HepG2 (cell line): ENCODE results near the gene DAPP1. TPM values are rescaled to one million over a fixed set of nuclear protein-coding genes. Genes with fewer than 3 reads are reported as not detected.

Source experiments
- ATAC-seq: fragments of 200-7000 bp; cut with Tn5 transposase; 3 replicates; pipeline ENCODE4 v1.9.1; 2020; ENCODE audit warnings: mild to moderate bottlenecking, moderate library complexity
- BruUV-seq: library from RNA; stranded (reverse); fragments of 400-500 nt; replicated peaks from 2 replicates; lab custom pipeline; 2021; lab: Mats Ljungman, UMichigan
- CTCF ChIA-PET: fragments of 300-600 bp; formaldehyde crosslinking; extraction: SDS; loops from one replicate; lab custom pipeline; 2021; ENCODE audit warnings: low total read pairs, inconsistent platforms, low intra/inter-chr PET ratio; lab: Yijun Ruan, JAX
- POLR2A ChIA-PET: fragments of 350-600 bp; sonication (Branson Sonifier 250); formaldehyde crosslinking; loops from one replicate; lab custom pipeline; 2020; ENCODE audit warnings: antibody characterized with exemption, inconsistent platforms; lab: Yijun Ruan, JAX
- DNase-seq: peaks from one replicate; pipeline ENCODE4 v3.0.0-alpha.2; 2015; ENCODE audit warnings: low spot score
- FAIRE-seq: peaks from 3 replicates; lab custom pipeline; 2011; peaks lifted over from hg19 to GRCh38; lab: Jason Lieb, UNC
- H2AFZ ChIP-seq: one replicate; pipeline ENCODE4 v1.6.1; 2011; ENCODE audit warnings: low read length, inconsistent platforms
- H3K27ac ChIP-seq: fragments of 300-600 bp; 3 replicates; pipeline ENCODE4 v1.8.0; 2011; ENCODE audit warnings: mixed run types, mild to moderate bottlenecking, mixed read lengths, low read length, inconsistent platforms; ENCODE audit not compliant: insufficient read depth; ENCODE audit errors: extremely low read length
- H3K27me3 ChIP-seq, 2 experiments: fragments of 200-600 bp in 1 of 2; 2 replicates in 1 of 2; 3 replicates in 1 of 2; pipeline versions ENCODE4 v1.6.0 to v1.8.0; 2011; ENCODE audit warnings: low read length in 2 of 2, mild to moderate bottlenecking in 2 of 2, moderate library complexity in 2 of 2, inconsistent platforms in 1 of 2; ENCODE audit not compliant: insufficient read depth in 2 of 2, control insufficient read depth in 1 of 2
- H3K36me3 ChIP-seq, 2 experiments: fragments of 200-600 bp in 1 of 2; replicated peaks in 1 of 2; 2 replicates in 1 of 2; 3 replicates in 1 of 2; pipeline versions ENCODE4 v1.5.1 to v1.8.0; 2011; ENCODE audit warnings: low read length in 2 of 2, inconsistent platforms in 1 of 2; ENCODE audit not compliant: insufficient read depth in 2 of 2, control insufficient read depth in 1 of 2
- H3K4me1 ChIP-seq: 2 replicates; pipeline ENCODE4 v1.5.1; 2012; ENCODE audit warnings: low read length, inconsistent platforms; ENCODE audit not compliant: insufficient read depth
- H3K4me2 ChIP-seq: 2 replicates; pipeline ENCODE4 v1.6.0; 2011; ENCODE audit warnings: low read depth, low read length, inconsistent platforms
- H3K4me3 ChIP-seq, 3 experiments: fragments of 200-600 bp in 1 of 3; sonication (generic), shearing (Covaris generic) in 1 of 3; replicated peaks in 1 of 3; 2 replicates each; pipeline ENCODE4 v1.5.1; 2011 to 2016; ENCODE audit warnings: low read length in 3 of 3, inconsistent platforms in 2 of 3, low read depth in 2 of 3, mild to moderate bottlenecking in 2 of 3, control low read depth in 1 of 3, mixed read lengths in 1 of 3; ENCODE audit not compliant: insufficient read depth in 1 of 3
- H3K79me2 ChIP-seq: one replicate; pipeline ENCODE4 v1.6.1; 2011; ENCODE audit warnings: low read length, inconsistent platforms; ENCODE audit not compliant: insufficient read depth
- H3K9ac ChIP-seq: 2 replicates; pipeline ENCODE4 v1.6.0; 2011; ENCODE audit warnings: mild to moderate bottlenecking, low read depth, low read length, inconsistent platforms; ENCODE audit not compliant: insufficient read depth
- H3K9me3 ChIP-seq: 2 replicates; pipeline ENCODE4 v1.5.1; 2012; ENCODE audit warnings: mild to moderate bottlenecking, low read length
- H4K20me1 ChIP-seq: 2 replicates; pipeline ENCODE4 v1.6.0; 2011; ENCODE audit warnings: inconsistent platforms, mild to moderate bottlenecking, low read length, moderate library complexity; ENCODE audit not compliant: insufficient read depth
- ATAD3A ChIP-seq: sonication (generic); formaldehyde crosslinking; IDR thresholded peaks from 2 replicates; pipeline ENCODE4 v1.4.0; 2020; ENCODE audit warnings: missing genetic modification reagents
- EEA1 ChIP-seq: sonication (generic); formaldehyde crosslinking; IDR thresholded peaks from 2 replicates; pipeline ENCODE4 v1.5.1; 2020; ENCODE audit warnings: mild to moderate bottlenecking, missing genetic modification reagents, borderline replicate concordance
- HNRNPL ChIP-seq: fragments of 200-400 bp; formaldehyde crosslinking; IDR thresholded peaks from 2 replicates; pipeline ENCODE4 v1.6.1; 2017; ENCODE audit warnings: mild to moderate bottlenecking, low read depth, low read length
- KDM5B ChIP-seq: sonication (generic); formaldehyde crosslinking; IDR thresholded peaks from 2 replicates; pipeline ENCODE4 v1.4.0; 2020; ENCODE audit warnings: missing genetic modification reagents, mild to moderate bottlenecking, borderline replicate concordance
- NR2C2 ChIP-seq: sonication (generic); formaldehyde crosslinking; IDR thresholded peaks from 2 replicates; pipeline ENCODE4 v1.4.0; 2020; ENCODE audit warnings: missing genetic modification reagents, mild to moderate bottlenecking, moderate library complexity, borderline replicate concordance
- POGK ChIP-seq: sonication (generic); formaldehyde crosslinking; conservative IDR thresholded peaks from 2 replicates; pipeline ENCODE4 v1.8.0; 2022; ENCODE audit warnings: mild to moderate bottlenecking, moderate library complexity, missing genetic modification reagents
- SIX1 ChIP-seq: sonication (generic); formaldehyde crosslinking; IDR thresholded peaks from 2 replicates; pipeline ENCODE4 v1.4.0; 2020; ENCODE audit warnings: missing genetic modification reagents, borderline replicate concordance
- TBX2 ChIP-seq: sonication (generic); formaldehyde crosslinking; IDR thresholded peaks from 2 replicates; pipeline ENCODE4 v1.5.0; 2020; ENCODE audit warnings: missing genetic modification reagents, mild to moderate bottlenecking, borderline replicate concordance
- TEAD2 ChIP-seq: sonication (generic); formaldehyde crosslinking; IDR thresholded peaks from 2 replicates; pipeline ENCODE4 v1.9.0; 2021; ENCODE audit warnings: missing genetic modification reagents
- XRCC5 ChIP-seq: fragments of 200-400 bp; formaldehyde crosslinking; optimal IDR thresholded peaks from 2 replicates; pipeline ENCODE3; 2017; ENCODE audit warnings: mild to moderate bottlenecking, low read length
- ZBTB10 ChIP-seq: sonication (generic); formaldehyde crosslinking; IDR thresholded peaks from 2 replicates; pipeline ENCODE4 v1.4.0; 2020; ENCODE audit warnings: missing genetic modification reagents, borderline replicate concordance
- ZNF10 ChIP-seq: sonication (generic); formaldehyde crosslinking; IDR thresholded peaks from 2 replicates; pipeline ENCODE4 v1.4.0; 2020; ENCODE audit warnings: mild to moderate bottlenecking, low read depth, missing genetic modification reagents, borderline replicate concordance
- ZNF484 ChIP-seq: sonication (generic); formaldehyde crosslinking; IDR thresholded peaks from 2 replicates; pipeline ENCODE4 v1.5.1; 2020; ENCODE audit warnings: mild to moderate bottlenecking, low read depth, missing genetic modification reagents, borderline replicate concordance
- ZSCAN30 ChIP-seq: sonication (generic); formaldehyde crosslinking; IDR thresholded peaks from 2 replicates; pipeline ENCODE4 v1.5.0; 2020; ENCODE audit warnings: mild to moderate bottlenecking, missing genetic modification reagents
- WGBS: methylation state at CpG from one replicate; pipeline ENCODE4 v1.1.6; 2017; ENCODE audit warnings: low lambda C conversion rate; 5-methylcytosine and 5-hydroxymethylcytosine counted together
- in situ Hi-C: cut with HindIII; loops from 2 replicates; pipeline ENCODE4 v1.10.0; 2017; ENCODE audit warnings: low pct_unique_long_range_greater_than_20kb; ENCODE audit not compliant: extremely low pct_ligation_motif_present
- intact Hi-C: fragments of 100-400 bp; cut with micrococcal nuclease; formaldehyde crosslinking; loops from one replicate; pipeline ENCODE4 v1.10.0; 2022; ENCODE audit not compliant: unreplicated experiment
- polyA plus RNA-seq, 8 experiments: library from polyadenylated mRNA; depleted of rRNA in 3 of 8; stranded (reverse) in 7 of 8; unstranded in 1 of 8; fragments of >200 nt; fragmentation: Illumina TruSeq in 4 of 8; extraction: Trizol in 4 of 8; gene quantifications; 2 replicates each; pipeline versions ENCODE4 v1.2.1 to v1.2.3, GENCODE V29; 2011 to 2016; ENCODE audit warnings: low read depth in 4 of 8, missing spikeins in 1 of 8, mixed read lengths in 1 of 8; ENCODE audit not compliant: insufficient read depth in 1 of 8
- total RNA-seq, 5 experiments: library from RNA; depleted of rRNA; stranded (reverse); fragments of >200 nt; fragmentation: Illumina TruSeq; extraction: Trizol; gene quantifications; 2 replicates each; pipeline ENCODE4 v1.2.3, GENCODE V29; 2016; ENCODE audit warnings: low read depth in 1 of 5
- TF ChIP-seq, protein P1 (sequence below): sonication (generic); formaldehyde crosslinking; IDR thresholded peaks from 2 replicates; pipeline ENCODE4 v1.4.0; 2020; ENCODE audit warnings: missing genetic modification reagents, borderline replicate concordance
- TF ChIP-seq, protein P2 (sequence below): sonication (generic); formaldehyde crosslinking; IDR thresholded peaks from 2 replicates; pipeline ENCODE4 v1.5.0; 2020; ENCODE audit warnings: missing genetic modification reagents, mild to moderate bottlenecking, borderline replicate concordance

The DAPP1 gene
- total and polyA plus RNA-seq, 2 of the 13 experiments (the other 11 are each of a cell fraction or from before 2014, with no cell fraction given), result not detected

- no peak overlapping the region for H3K4me2 ChIP-seq
- H3K4me1 ChIP-seq, result no peaks in the 10 kb centered on the region
- ATAC-seq (no peak), FAIRE-seq (no peak), DNase-seq (no peak)
- 38% methylated on average over 3 of the region's 3 CpGs for WGBS
- H3K27ac ChIP-seq, result no peak overlapping the region
- no peak overlapping the region for H2AFZ ChIP-seq
- in situ Hi-C loops, result no loop called here
- H3K79me2 ChIP-seq, result no peaks in the 10 kb centered on the region
- 0 out of 5 replicates have a peak, but pooled peaks cover 0 to 9% of the 10 kb centered on the region in 2 experiments for H3K27me3 ChIP-seq
- no peaks in the 10 kb centered on the region for H4K20me1 ChIP-seq
- intact Hi-C loops, result no loop called here
- no peak overlapping the region for H3K4me3 ChIP-seq
- no peaks in the 10 kb centered on the region for H3K36me3 ChIP-seq
- POLR2A ChIA-PET, result no interaction called here
- CTCF ChIA-PET, result no interaction called here
- BruUV-seq, result no TSS peak
- no peaks in the 10 kb centered on the region for H3K9me3 ChIP-seq
- no peak overlapping the region for H3K9ac ChIP-seq
- no peak for TF ChIP-seq TEAD2 (CRISPR knock-in tag)
- TF ChIP-seq TBX2 (CRISPR knock-in tag), result no peak
- TF ChIP-seq ZNF10 (CRISPR knock-in tag), result no peak
- TF ChIP-seq ZNF484, result no peak
- no peak for TF ChIP-seq NR2C2
- TF ChIP-seq, protein P1, sequence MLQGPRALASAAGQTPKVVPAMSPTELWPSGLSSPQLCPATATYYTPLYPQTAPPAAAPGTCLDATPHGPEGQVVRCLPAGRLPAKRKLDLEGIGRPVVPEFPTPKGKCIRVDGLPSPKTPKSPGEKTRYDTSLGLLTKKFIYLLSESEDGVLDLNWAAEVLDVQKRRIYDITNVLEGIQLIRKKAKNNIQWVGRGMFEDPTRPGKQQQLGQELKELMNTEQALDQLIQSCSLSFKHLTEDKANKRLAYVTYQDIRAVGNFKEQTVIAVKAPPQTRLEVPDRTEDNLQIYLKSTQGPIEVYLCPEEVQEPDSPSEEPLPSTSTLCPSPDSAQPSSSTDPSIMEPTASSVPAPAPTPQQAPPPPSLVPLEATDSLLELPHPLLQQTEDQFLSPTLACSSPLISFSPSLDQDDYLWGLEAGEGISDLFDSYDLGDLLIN (CRISPR knock-in tag), result no peak
- no peak for TF ChIP-seq ZSCAN30 (CRISPR knock-in tag)
- TF ChIP-seq XRCC5, result no peak
- no peak for TF ChIP-seq POGK (CRISPR knock-in tag)
- TF ChIP-seq EEA1 (CRISPR knock-in tag), result no peak
- no peak for TF ChIP-seq KDM5B (CRISPR knock-in tag)
- no peak for TF ChIP-seq SIX1 (CRISPR knock-in tag)
- TF ChIP-seq HNRNPL, result no peak
- no peak for TF ChIP-seq ZBTB10 (CRISPR knock-in tag)
- TF ChIP-seq ATAD3A (CRISPR knock-in tag), result no peak
- TF ChIP-seq, protein P2, sequence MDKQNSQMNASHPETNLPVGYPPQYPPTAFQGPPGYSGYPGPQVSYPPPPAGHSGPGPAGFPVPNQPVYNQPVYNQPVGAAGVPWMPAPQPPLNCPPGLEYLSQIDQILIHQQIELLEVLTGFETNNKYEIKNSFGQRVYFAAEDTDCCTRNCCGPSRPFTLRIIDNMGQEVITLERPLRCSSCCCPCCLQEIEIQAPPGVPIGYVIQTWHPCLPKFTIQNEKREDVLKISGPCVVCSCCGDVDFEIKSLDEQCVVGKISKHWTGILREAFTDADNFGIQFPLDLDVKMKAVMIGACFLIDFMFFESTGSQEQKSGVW, result no peak
Measured at GRCh38 chr4:99783940-99784339, 32.7 kb upstream of the DAPP1 start.
